ENCODE results near the gene POU2F1.

POU2F1 gene

GRCh38 chr1:167220537-167221125 lies at the start of gene POU2F1:
Gene POU2F1, plus strand, starts transcription at chr1:167220886. Its CDS starts 12 bp downstream, at chr1:167220898.
- peak; percentile 98 to 99 (median 99) for DNase-seq (ENCODE audit: low read depth in 3 of 3)

- DNase-seq (ENCODE audit: low read depth in 3 of 3), result no peak
Measured at GRCh38 chr1:167171286-167171929, 49.3 kb upstream of the POU2F1 start.

GRCh38 chr1:167173516-167174184 lies 47.0 kb upstream of the POU2F1 start:
- no peak for DNase-seq (ENCODE audit: low read depth in 3 of 3)

GRCh38 chr1:167175901-167176300 lies 44.8 kb upstream of the POU2F1 start:
- DNase-seq (ENCODE audit: low read depth in 3 of 3), result no peak

- no peak for DNase-seq (ENCODE audit: low read depth in 3 of 3)
Measured at GRCh38 chr1:167178831-167179230, 41.9 kb upstream of the POU2F1 start.

- no peak for DNase-seq (ENCODE audit: low read depth in 3 of 3)
Measured at GRCh38 chr1:167182571-167183320, 37.9 kb upstream of the POU2F1 start.

GRCh38 chr1:167184081-167184480 lies 36.6 kb upstream of the POU2F1 start:
- no peak for DNase-seq (ENCODE audit: low read depth in 3 of 3)

GRCh38 chr1:167185062-167185461 lies 35.6 kb upstream of the POU2F1 start:
- DNase-seq (ENCODE audit: low read depth in 3 of 3), result no peak

- DNase-seq (ENCODE audit: low read depth in 3 of 3), result no peak
Measured at GRCh38 chr1:167185974-167186657, 34.6 kb upstream of the POU2F1 start.

GRCh38 chr1:167186771-167187170 lies 33.9 kb upstream of the POU2F1 start:
- DNase-seq (ENCODE audit: low read depth in 3 of 3), result no peak

GRCh38 chr1:167190747-167191237 lies 29.9 kb upstream of the POU2F1 start:
- DNase-seq (ENCODE audit: low read depth in 3 of 3), result no peak

GRCh38 chr1:167191958-167192357 lies 28.7 kb upstream of the POU2F1 start:
- no peak for DNase-seq (ENCODE audit: low read depth in 3 of 3)

GRCh38 chr1:167194182-167194581 lies 26.5 kb upstream of the POU2F1 start:
- no peak for DNase-seq (ENCODE audit: low read depth in 3 of 3)

- DNase-seq (ENCODE audit: low read depth in 3 of 3), result no peak
Measured at GRCh38 chr1:167196166-167196565, 24.5 kb upstream of the POU2F1 start.

- no peak for DNase-seq (ENCODE audit: low read depth in 3 of 3)
Measured at GRCh38 chr1:167197236-167197635, 23.4 kb upstream of the POU2F1 start.

- no peak for DNase-seq (ENCODE audit: low read depth in 3 of 3)
Measured at GRCh38 chr1:167197692-167198091, 23.0 kb upstream of the POU2F1 start.

GRCh38 chr1:167198518-167199133 lies 22.1 kb upstream of the POU2F1 start:
- DNase-seq (ENCODE audit: low read depth in 3 of 3), result no peak

- DNase-seq (ENCODE audit: low read depth in 3 of 3), result no peak
Measured at GRCh38 chr1:167199656-167200055, 21.0 kb upstream of the POU2F1 start.

- no peak for DNase-seq (ENCODE audit: low read depth in 3 of 3)
Measured at GRCh38 chr1:167200272-167200671, 20.4 kb upstream of the POU2F1 start.

GRCh38 chr1:167200749-167201148 lies 19.9 kb upstream of the POU2F1 start:
- DNase-seq (ENCODE audit: low read depth in 3 of 3), result no peak

- no peak for DNase-seq (ENCODE audit: low read depth in 3 of 3)
Measured at GRCh38 chr1:167202049-167202448, 18.6 kb upstream of the POU2F1 start.

Measured in stimulated activated CD4-positive, alpha-beta T cell treated with anti-CD3 and anti-CD28 coated beads, TNF-alpha, amount 100 ng/mL, for 4 hours (primary cell).